Liver (tissue), 3 donors: ENCODE results near the gene LDLRAD3.

Experiments used
- CTCF ChIP-seq: fragments of 150-350 bp; IDR thresholded peaks from 2 replicates; pipeline ENCODE4 v1.5.1; 2017; ENCODE audit warnings: improper control_type of control experiment, low read depth, low read length; ENCODE audit not compliant: missing input control
- HNF4G ChIP-seq: IDR thresholded peaks from 2 replicates; pipeline ENCODE4 v1.6.1; 2016; ENCODE audit warnings: antibody characterized with exemption
- MAX ChIP-seq: IDR thresholded peaks from 2 replicates; pipeline ENCODE4 v1.6.1; 2016; ENCODE audit warnings: antibody characterized with exemption
- TAF1 ChIP-seq: conservative IDR thresholded peaks from 2 replicates; pipeline ENCODE4 v1.6.1; 2016; ENCODE audit warnings: antibody characterized with exemption, mild to moderate bottlenecking
- YY1 ChIP-seq: IDR thresholded peaks from 2 replicates; pipeline ENCODE4 v1.6.1; 2016; ENCODE audit warnings: antibody characterized with exemption, mild to moderate bottlenecking
- TF ChIP-seq, protein P1 (sequence below): IDR thresholded peaks from 2 replicates; pipeline ENCODE4 v1.6.1; 2016; ENCODE audit warnings: antibody characterized with exemption, mild to moderate bottlenecking
- donor health status: healthy.
- donor health status: healthy.

GRCh38 chr11:35997902-35998520 lies 54.1 kb downstream of the LDLRAD3 start:
- TF ChIP-seq TAF1, result no peak
- no peak for TF ChIP-seq CTCF
- TF ChIP-seq, protein P1, sequence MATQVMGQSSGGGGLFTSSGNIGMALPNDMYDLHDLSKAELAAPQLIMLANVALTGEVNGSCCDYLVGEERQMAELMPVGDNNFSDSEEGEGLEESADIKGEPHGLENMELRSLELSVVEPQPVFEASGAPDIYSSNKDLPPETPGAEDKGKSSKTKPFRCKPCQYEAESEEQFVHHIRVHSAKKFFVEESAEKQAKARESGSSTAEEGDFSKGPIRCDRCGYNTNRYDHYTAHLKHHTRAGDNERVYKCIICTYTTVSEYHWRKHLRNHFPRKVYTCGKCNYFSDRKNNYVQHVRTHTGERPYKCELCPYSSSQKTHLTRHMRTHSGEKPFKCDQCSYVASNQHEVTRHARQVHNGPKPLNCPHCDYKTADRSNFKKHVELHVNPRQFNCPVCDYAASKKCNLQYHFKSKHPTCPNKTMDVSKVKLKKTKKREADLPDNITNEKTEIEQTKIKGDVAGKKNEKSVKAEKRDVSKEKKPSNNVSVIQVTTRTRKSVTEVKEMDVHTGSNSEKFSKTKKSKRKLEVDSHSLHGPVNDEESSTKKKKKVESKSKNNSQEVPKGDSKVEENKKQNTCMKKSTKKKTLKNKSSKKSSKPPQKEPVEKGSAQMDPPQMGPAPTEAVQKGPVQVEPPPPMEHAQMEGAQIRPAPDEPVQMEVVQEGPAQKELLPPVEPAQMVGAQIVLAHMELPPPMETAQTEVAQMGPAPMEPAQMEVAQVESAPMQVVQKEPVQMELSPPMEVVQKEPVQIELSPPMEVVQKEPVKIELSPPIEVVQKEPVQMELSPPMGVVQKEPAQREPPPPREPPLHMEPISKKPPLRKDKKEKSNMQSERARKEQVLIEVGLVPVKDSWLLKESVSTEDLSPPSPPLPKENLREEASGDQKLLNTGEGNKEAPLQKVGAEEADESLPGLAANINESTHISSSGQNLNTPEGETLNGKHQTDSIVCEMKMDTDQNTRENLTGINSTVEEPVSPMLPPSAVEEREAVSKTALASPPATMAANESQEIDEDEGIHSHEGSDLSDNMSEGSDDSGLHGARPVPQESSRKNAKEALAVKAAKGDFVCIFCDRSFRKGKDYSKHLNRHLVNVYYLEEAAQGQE, result no peak
- no peak for TF ChIP-seq YY1
- TF ChIP-seq MAX, result no peak
- no peak for TF ChIP-seq HNF4G
